HS-5 (cell line): Measurements from ENCODE around the gene SCYL2.
"Not testable (repeated sequence)": the region's sequence is repeated elsewhere in the genome, so short reads cannot be mapped to it uniquely, and the experiment has no call there.

Experiments
- DNase-seq: peaks from one replicate; pipeline ENCODE4 v3.0.0-alpha.2; 2012; ENCODE audit warnings: low read depth

SCYL2 gene

GRCh38 chr12:100265732-100266584 lies 1.0 kb upstream of the SCYL2 start:
- DNase-seq: no peak

DNA sequence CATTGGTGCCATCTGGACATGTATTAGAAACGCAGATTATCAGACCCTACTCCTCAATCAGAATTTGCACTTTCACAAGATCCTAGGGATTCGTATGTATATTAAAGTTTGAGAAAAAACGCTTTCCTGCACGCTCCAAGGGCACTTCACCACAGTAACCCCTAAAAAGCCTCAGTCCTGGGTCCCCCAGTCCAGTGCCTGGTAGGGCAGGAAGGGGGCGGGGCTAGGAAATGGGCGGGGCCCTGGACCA lies 467 bp upstream of the SCYL2 start:
- no peak for DNase-seq

DNA sequence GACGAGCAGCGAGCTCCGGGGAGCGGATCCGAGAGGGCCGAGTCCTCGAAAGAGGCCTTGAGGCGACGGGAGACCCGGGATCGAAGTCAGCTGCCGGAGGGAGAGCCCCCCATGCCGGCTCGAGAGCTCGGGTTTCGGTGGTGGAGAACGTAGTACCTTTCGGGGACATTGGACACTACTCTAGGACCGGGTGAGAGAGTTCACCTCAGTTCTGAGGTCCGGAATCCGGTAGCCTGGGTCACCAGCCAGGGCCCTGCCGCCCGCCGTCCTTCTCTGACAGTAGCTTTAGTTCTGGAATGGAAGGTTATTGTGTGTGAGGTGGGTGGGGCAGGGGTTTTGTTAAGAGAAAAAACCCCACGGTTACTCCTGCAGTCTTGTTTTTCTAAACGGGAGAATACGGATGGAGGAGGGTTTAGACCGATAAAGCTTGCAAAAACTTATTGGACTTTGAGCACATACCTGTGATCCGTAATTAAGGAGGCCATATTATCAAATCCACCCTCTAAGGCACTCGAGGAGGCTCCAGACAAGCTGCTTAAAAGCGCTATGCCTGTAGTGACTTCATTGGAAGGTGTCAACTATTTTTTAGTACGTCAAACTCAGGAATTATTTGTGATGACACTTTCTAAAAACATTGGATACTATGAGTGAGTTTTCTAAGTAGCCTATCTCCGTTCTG lies 765 bp downstream of the SCYL2 start:
- peak; percentile 13 for DNase-seq

GRCh38 chr12:100268835-100269564 lies 2.0 kb downstream of the SCYL2 start:
- DNase-seq: no peak

- DNase-seq: no peak
Observed at GRCh38 chr12:100273782-100274181, 6.8 kb downstream of the SCYL2 start.

DNA sequence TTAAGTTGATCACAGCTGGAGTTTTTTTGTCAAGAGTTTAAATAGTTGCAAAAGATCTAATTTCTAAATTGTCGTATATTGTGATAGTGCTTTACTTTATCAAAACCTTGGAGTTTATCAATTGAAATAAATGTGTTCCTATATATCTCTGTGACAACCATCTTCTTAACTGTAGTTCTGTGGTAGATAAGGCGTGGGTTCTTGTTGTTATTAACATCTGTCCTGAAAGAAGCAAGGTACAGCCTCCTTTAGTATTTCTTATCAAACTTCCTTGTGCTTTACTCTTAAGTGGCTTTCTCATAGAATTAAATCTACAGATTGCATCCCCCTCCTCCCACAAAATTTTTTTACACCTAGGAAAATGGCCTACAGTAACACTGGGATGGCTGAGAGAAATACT lies 7.3 kb downstream of the SCYL2 start:
- no peak for DNase-seq

DNA sequence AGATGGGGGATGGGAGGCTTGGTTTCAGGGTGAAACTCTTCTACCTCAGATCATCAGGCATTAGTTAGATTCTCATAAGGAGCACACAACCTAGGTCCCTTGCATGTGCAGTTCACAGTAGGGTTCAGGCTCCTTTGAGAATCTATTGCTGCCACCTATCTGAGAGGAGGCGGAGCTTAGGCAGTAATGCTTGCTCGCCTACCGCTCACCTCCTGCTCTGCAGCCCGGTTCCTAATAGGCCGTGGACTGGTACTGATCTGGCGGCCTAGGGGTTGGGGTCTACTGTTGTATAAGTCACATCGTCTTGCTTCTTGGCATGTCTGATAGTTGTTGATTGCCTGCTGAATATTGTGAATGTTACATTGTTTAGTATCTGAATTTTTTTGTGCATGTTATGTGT lies 12.2 kb downstream of the SCYL2 start:
- DNase-seq: no peak

DNA sequence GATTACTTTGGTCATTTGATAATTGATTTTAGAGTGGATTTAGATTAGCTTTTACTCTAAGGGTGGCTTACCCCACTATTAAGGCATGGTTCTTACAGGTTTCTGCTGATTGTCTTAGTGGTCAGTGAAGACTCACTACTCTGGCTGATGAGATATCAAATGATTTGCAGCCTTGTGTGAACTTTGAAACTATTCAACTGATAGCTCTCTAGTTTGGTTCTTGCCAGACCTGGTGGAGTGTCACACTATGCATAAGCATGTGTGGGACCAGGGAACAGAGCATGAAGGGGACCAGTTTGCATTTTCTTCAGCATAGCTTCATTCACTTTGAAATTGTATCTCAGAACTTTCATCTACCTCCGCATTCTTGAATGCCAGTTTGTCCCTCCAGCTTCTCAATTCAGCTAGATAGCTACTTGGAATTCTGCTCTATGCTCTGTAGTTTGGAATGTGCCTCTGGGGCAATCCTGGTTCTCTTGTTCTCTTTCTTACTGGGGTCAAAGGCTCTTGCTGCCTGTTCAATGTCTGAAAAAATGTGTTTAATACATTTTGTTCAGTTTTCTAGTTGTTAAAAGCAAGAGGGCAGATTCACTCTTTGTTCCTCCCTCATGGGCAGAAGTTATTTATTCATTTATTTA lies 12.7 kb downstream of the SCYL2 start:
- no peak for DNase-seq

GRCh38 chr12:100284556-100284955 lies 17.6 kb downstream of the SCYL2 start:
- DNase-seq: not testable (repeated sequence)

GRCh38 chr12:100289038-100289437 lies 22.1 kb downstream of the SCYL2 start:
- DNase-seq: no peak

GRCh38 chr12:100290016-100290415 lies 23.0 kb downstream of the SCYL2 start:
- DNase-seq: no peak

DNA sequence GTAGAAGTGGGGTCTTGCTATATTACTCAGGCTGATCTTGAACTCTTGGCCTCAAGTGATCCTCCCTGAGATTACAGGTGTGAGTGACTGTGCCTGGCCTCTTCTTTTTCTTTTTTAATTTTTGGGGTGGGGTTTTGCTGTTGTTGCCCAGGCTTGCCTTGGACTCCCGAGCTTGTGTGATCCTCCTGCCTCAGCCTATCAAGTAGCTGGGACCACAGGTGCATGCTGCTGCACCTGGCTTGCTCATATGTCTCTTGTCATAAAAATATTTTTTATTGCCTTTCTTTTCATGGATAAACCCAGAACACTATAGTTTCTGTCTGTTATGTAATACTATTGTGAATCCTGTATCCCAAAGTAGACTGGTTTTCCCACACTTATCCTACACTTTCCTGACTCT lies 26.0 kb downstream of the SCYL2 start:
- DNase-seq: no peak

DNA sequence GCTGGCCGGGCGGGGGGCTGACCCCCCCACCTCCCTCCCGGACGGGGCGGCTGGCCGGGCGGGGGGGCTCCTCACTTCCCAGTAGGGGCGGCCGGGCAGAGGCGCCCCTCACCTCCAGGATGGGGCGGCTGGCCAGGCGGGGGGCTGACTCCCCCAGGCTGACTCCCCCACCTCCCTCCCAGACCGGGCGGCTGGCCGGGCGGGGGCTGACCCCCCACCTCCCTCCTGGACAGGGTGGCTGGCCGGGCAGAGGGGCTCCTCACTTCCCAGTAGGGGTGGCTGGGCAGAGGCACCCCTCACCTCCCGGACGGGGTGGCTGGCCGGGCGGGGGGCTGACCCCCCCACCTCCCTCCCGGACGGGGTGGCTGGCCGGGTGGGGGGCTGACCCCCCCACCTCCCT lies 27.4 kb downstream of the SCYL2 start:
- DNase-seq: not testable (repeated sequence)

GRCh38 chr12:100295764-100296555 lies 29.0 kb downstream of the SCYL2 start:
- peak; percentile 3 for DNase-seq

- DNase-seq: no peak
Observed at GRCh38 chr12:100302081-100302480, 35.1 kb downstream of the SCYL2 start.

GRCh38 chr12:100303831-100304230 lies 36.9 kb downstream of the SCYL2 start:
- no peak for DNase-seq

DNA sequence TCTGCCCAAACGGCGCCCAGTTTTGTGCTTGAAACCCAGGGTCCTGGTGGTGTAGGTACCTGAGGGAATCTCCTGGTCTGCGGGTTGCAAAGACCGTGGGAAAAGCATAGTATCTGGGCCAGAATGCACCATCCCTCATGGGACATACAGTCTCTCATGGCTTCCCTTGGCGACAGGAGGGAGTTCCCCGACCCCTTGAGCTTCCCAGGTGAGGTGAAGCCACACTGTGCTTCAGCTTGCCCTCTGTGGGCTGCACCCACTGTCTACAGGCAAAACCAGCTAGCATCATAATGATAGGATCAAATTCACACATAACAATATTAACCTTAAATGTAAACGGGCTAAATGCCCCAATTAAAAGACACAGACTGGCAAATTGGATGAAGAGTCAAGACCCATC lies 37.4 kb downstream of the SCYL2 start:
- DNase-seq: not testable (repeated sequence)

DNA sequence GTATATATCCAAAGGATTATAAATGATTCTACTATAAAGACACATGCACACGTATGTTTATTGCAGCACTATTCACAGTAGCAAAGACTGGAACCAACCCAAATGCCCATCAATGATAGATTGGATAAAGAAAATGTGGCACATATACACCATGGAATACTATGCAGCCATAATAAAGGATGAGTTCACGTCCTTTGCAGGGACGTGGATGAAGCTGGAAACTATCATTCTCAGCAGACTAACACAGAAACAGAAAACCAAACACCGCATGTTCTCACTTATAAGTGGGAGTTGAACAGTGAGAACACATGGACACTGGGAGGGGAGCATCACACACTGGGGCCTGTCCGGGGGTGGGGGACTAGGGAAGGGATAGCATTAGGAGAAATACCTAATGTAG lies 41.2 kb downstream of the SCYL2 start:
- not testable (repeated sequence) for DNase-seq

DNA sequence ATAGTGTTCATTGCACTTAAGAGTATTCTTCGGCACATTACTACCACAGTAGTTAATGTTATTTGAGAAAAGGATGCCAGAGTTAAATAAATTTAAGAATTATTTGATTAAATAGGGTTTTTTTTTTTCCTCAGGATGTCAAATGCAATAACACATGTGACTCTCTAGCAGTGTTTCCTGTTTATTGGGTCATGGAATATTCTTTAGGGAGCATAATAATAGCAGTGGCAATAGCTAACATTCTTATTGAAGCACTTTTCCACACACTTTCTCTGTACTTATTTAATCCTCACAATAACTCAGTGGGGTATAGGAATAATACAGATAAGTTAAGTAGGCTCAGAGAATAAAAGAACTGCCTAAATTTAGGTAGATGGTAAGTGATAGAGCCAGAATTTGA lies 44.3 kb downstream of the SCYL2 start:
- DNase-seq: no peak

GRCh38 chr12:100317371-100317770 lies 50.4 kb downstream of the SCYL2 start:
- DNase-seq: no peak

DNA sequence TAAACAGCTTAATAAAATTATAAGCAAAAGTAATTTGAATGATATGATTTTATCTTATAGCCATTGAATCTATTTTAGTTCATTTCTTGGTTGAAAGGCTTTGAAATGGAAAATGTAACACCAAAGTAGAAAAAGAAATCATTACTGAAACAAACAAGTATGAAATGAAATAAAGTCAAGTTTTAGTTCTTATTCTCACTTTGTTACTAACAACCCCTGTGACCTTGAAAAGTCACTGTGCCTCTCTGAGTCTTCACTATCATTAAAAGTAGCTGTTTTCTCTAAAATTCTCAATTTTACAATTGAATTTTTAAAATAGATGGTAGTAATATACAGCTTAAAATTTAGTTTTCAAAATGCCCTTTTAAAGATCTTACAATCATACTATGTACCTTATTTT lies 57.5 kb downstream of the SCYL2 start:
- DNase-seq: no peak

DNA sequence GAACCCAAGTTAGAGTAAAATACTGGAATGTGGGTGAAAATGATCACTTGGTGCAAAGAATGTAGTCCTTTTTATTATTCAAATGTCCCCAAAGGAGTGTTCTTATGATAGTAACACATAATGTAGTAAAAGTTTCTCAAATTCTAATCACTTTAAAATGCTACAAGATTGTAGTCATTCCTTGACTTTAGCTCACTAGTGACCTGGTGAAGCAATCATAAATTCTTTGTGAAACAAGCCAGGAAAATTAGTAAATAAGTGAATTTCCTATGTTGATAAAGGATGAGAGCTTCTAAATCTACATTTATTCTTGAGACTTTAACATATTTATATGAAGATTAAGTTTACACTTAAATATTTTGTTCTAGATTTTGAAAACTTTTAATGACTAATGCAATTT lies 59.2 kb downstream of the SCYL2 start:
- no peak for DNase-seq
